ENCODE measurements around the gene CEACAM7.

Gene CEACAM7

GRCh38 chr19:41626278-41626677 is 61.8 kb downstream of the CEACAM7 start:
- Histone ChIP-seq H3K4me3 (ENCODE audit: low read length) (no peak overlapping the region), H3K36me3 (ENCODE audit: control insufficient read depth, insufficient read depth, low read length) (no peaks in the 10 kb centered on the region), H3K9me3 (ENCODE audit: control insufficient read depth, insufficient read depth, low read length) (peaks cover 9% of the 10 kb centered on the region), H3K4me1 (ENCODE audit: control insufficient read depth, insufficient read depth, low read length) (no peaks in the 10 kb centered on the region), H3K27me3 (ENCODE audit: control insufficient read depth, insufficient read depth, low read length) (no peaks in the 10 kb centered on the region), H3K27ac (ENCODE audit: low read length) (no peak overlapping the region)
- WGBS (ENCODE audit: insufficient coverage, insufficient read length), result no CpG with 5 or more reads among the region's 3 CpGs
- DNase-seq (ENCODE audit: low read depth, low spot score), result no peak

- Histone ChIP-seq H3K36me3 (ENCODE audit: control insufficient read depth, insufficient read depth, low read length) (no peaks in the 10 kb centered on the region), H3K9me3 (ENCODE audit: control insufficient read depth, insufficient read depth, low read length) (peaks cover 9% of the 10 kb centered on the region), H3K27ac (ENCODE audit: low read length) (no peak overlapping the region), H3K4me1 (ENCODE audit: control insufficient read depth, insufficient read depth, low read length) (no peaks in the 10 kb centered on the region), H3K27me3 (ENCODE audit: control insufficient read depth, insufficient read depth, low read length) (no peaks in the 10 kb centered on the region), H3K4me3 (ENCODE audit: low read length) (no peak overlapping the region)
- WGBS (ENCODE audit: insufficient coverage, insufficient read length), result no CpG with 5 or more reads among the region's 4 CpGs
- no peak for DNase-seq (ENCODE audit: low read depth, low spot score)
These were observed 63.1 kb downstream of the CEACAM7 start for GRCh38 chr19:41624937-41625336.

- no CpG with 5 or more reads among the region's 7 CpGs for WGBS (ENCODE audit: insufficient coverage, insufficient read length)
- Histone ChIP-seq H3K4me3 (ENCODE audit: low read length) (no peak overlapping the region), H3K36me3 (ENCODE audit: control insufficient read depth, insufficient read depth, low read length) (no peaks in the 10 kb centered on the region), H3K27me3 (ENCODE audit: control insufficient read depth, insufficient read depth, low read length) (no peaks in the 10 kb centered on the region), H3K4me1 (ENCODE audit: control insufficient read depth, insufficient read depth, low read length) (no peaks in the 10 kb centered on the region), H3K9me3 (ENCODE audit: control insufficient read depth, insufficient read depth, low read length) (peaks cover 9% of the 10 kb centered on the region), H3K27ac (ENCODE audit: low read length) (no peak overlapping the region)
- DNase-seq (ENCODE audit: low read depth, low spot score), result no peak
These were observed 63.6 kb downstream of the CEACAM7 start for GRCh38 chr19:41624515-41624914.

- WGBS (ENCODE audit: insufficient coverage, insufficient read length), result no CpG with 5 or more reads among the region's 4 CpGs
- Histone ChIP-seq H3K27ac (ENCODE audit: low read length) (no peak overlapping the region), H3K36me3 (ENCODE audit: control insufficient read depth, insufficient read depth, low read length) (no peaks in the 10 kb centered on the region), H3K9me3 (ENCODE audit: control insufficient read depth, insufficient read depth, low read length) (peaks cover 9% of the 10 kb centered on the region), H3K4me3 (ENCODE audit: low read length) (no peak overlapping the region), H3K4me1 (ENCODE audit: control insufficient read depth, insufficient read depth, low read length) (no peaks in the 10 kb centered on the region), H3K27me3 (ENCODE audit: control insufficient read depth, insufficient read depth, low read length) (no peaks in the 10 kb centered on the region)
- DNase-seq (ENCODE audit: low read depth, low spot score), result no peak
These were observed 64.7 kb downstream of the CEACAM7 start for GRCh38 chr19:41623360-41623759.

Data from iPS DF 6.9 (cell line).